HG03571 (cell line): ENCODE results near the gene CCDC87.
"Not testable (repeated sequence)": the region's sequence is repeated elsewhere in the genome, so short reads cannot be mapped to it uniquely, and the experiment has no call there.

Source experiments
- ATAC-seq: cut with Tn5 transposase; IDR thresholded peaks from one replicate; pipeline ENCODE4 v1.9.1; 2021; ENCODE audit not compliant: unreplicated experiment

CCDC87 gene

GRCh38 chr11:66592457-66593302, at the start of gene CCDC87, which contains the start of gene CCS:
Gene CCDC87, minus strand, starts transcription at chr11:66593063. Its CDS starts 48 bp downstream, at chr11:66593015.
Gene CCS, plus strand, starts transcription at chr11:66593185. Its CDS starts 77 bp downstream, at chr11:66593262.
- ATAC-seq: peak; percentile 88

- no peak for ATAC-seq
Measured at GRCh38 chr11:66641834-66642233, 49.0 kb upstream of the CCDC87 start.

GRCh38 chr11:66639814-66640340, 47.0 kb upstream of the CCDC87 start:
- not testable (repeated sequence) for ATAC-seq

DNA sequence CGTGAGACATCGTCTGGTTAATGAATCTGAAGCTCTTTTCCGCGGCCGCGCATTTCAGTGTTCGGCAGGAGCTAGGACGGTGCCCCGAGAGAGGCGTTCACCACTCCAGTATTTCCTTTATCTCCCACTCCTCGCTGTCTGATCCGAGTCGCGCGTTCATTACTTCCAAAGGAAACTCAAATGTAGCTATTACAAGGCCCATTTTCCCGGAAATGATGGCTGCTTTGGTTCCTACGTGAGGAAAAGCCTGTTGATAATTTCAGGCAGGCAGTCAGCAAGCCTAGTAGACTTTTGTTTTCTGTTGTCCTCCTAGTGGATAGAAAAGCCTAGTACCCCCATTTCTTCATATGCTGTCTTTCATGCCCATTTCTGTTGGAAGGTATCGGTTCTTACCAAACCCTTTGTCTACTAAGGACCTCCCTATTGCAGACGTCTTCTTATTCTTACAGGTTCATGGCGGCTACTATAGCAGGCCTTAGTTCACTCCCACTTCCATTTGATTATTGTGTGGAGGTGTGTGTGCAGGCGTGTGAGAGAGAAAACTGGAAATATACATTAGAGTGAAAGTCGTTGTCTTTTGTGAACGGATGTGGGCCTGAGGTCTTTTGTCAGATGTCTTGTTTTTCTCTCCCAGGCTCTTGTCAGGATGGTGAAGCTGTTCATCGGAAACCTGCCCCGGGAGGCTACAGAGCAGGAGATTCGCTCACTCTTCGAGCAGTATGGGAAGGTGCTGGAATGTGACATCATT, 46.4 kb upstream of the CCDC87 start:
- ATAC-seq: no peak

DNA sequence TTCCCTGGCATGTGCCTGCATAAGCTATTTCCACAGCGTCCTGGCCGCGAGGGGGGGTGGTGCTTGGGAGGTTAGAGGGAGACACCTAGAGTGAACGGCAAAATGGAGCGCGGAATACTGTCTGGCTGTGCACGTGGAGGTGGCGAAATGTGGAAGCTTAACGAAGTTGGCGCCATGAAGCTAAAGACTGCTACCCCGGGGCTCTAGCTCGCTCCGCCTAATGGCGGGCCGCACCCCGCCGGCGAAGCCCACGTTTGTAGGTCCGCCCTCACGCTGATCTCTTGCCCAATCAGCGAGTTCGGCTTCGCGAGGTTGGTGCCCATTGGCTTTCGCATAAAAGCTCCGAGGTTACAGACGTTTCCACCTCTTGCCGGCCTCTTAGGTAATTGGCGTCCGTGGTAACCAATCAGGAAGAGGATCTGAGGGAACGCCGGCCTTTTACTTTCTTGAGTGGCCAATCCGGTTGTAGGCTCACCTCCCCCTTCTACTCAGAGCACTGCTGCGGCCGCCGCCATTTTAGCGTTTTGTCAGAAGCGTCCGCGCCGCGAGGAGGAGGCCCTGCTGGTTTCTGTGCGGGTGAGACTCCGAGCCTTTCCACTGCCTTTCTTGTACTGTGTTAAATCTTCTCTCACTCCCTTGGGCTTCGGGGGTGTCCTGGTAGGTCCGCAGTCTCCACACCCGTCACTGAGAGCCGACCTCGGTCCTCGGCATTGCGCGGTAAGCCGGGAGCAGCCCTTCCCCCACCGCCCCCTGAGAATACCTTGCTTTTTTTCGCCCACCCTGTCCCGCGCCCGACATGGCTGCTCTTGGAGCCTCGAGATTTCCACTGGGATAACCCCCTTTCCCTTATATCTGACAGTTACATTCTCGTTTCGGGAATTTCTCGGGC, 45.6 kb upstream of the CCDC87 start, which contains the start of gene RBM4:
Gene RBM4, plus strand, starts transcription at position 527 of the 889 bp plus-strand sequence. CDS start 1,009 bp downstream, outside the sequence.
- peak; percentile 84 for ATAC-seq

DNA sequence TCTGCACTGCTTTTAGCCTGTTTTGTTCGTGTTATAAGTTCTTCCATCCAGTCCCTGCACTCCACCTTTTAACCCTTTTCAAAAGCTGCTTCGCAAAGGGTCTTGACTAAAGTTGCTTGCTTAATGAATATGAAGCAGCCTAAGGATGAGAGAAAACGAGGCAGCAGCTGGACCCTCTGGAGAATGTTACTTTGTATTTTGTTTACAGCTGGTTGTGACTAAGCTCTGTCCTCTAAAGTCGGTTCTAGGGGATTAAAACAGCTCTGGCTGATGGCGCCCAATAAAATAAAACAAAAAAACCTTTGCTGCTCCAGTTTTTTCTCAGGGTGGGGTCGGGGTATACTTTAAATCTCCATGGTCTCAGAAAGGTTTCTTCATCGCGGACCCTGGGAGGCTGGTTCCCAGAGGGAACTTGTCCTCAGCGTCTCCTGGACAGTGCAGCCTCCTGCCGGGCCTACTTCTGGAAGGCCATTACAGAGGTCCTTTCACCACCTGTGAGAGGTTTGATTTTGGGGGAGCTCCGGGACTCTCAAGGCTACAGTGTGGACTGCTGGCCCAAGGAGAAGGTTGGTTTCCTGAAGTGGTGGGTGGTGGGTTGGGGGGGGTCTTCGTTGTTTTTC, 44.8 kb upstream of the CCDC87 start:
- no peak for ATAC-seq

DNA sequence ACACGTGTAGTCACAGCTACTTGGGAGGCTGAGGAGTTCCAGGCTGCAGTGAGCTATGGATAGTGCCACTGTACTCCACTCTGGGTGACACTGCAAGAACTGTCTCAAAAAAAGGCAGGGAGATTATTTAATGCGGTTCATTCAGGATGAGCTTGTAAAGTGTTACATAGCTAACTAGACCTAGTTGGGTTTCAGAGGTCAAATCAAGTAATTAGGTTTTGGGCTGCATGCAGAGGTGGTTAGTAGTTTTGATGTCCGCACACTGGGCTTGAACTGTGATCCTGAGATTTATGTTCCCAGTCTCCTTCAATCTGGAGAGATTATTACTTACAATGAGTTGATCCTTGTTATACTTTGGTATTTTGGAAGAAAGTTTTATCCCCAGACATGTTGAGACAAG, 43.5 kb upstream of the CCDC87 start:
- ATAC-seq: no peak

- no peak for ATAC-seq
Measured at GRCh38 chr11:66632952-66633351, 40.1 kb upstream of the CCDC87 start.

- no peak for ATAC-seq
Measured at GRCh38 chr11:66631883-66632282, 39.0 kb upstream of the CCDC87 start.

DNA sequence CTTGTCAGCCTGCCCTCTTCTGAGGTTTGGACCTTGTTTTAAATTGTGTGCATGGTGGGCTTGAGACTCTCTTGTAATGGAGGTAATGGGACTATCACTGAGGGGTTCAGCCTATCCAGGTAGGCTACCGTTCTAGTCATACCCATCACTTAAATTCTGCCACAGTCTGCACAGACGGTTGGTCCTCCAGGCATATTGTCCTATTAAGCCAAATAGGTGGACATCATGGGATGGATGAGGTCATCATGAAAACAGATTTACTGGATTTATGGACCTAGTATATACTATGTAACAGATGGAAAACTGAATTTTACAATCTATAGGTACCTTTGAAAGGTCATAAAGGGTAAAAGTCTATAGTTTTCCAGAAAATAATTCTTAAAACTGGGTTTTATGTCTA, 36.5 kb upstream of the CCDC87 start:
- no peak for ATAC-seq

- ATAC-seq: no peak
Measured at GRCh38 chr11:66628061-66628603, 35.3 kb upstream of the CCDC87 start.

DNA sequence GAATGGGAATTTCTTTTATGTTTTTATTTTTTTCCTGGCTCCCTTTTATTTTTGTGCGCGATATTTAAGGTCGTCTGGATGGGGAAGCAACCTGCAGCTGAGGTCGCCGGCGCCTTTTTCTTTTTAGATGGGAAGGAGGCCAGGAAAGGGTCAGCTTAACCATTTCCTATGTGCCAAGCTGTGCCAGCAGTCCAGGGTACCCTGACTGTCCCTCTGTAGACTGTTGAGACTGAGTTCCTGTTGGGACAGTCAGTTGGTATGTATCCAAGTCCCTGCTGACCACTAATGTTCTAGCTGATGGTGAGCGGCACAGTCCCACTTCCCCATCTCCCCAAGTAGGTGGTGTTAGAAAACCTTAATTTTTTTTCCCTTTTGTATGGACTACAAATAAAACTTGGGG, 34.1 kb upstream of the CCDC87 start:
- no peak for ATAC-seq

GRCh38 chr11:66626382-66626781, 33.5 kb upstream of the CCDC87 start:
- no peak for ATAC-seq

DNA sequence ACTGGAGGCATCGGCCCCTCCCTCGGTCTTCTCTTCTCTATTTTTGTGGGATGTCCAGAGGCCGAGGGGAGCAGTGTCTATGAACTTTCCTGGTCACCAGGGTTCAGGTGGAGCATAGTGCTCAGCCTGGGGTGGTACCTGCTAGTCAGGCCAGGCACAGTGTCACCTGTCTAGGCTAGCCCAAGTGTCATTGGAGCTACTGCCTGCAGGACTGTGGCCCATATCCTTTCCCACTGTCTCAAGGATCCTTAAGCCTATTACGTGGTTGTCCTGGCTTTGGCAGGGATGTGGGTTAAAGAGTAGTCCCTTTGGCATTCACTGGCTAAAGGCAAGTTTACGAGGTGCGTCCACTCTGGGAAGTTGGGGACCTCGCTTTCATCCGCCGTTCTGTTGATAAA, 32.9 kb upstream of the CCDC87 start:
- no peak for ATAC-seq

GRCh38 chr11:66625041-66625751, 32.3 kb upstream of the CCDC87 start:
- ATAC-seq: no peak

GRCh38 chr11:66624450-66624849, 31.6 kb upstream of the CCDC87 start:
- ATAC-seq: no peak

- ATAC-seq: no peak
Measured at GRCh38 chr11:66619080-66619554, 26.3 kb upstream of the CCDC87 start.

DNA sequence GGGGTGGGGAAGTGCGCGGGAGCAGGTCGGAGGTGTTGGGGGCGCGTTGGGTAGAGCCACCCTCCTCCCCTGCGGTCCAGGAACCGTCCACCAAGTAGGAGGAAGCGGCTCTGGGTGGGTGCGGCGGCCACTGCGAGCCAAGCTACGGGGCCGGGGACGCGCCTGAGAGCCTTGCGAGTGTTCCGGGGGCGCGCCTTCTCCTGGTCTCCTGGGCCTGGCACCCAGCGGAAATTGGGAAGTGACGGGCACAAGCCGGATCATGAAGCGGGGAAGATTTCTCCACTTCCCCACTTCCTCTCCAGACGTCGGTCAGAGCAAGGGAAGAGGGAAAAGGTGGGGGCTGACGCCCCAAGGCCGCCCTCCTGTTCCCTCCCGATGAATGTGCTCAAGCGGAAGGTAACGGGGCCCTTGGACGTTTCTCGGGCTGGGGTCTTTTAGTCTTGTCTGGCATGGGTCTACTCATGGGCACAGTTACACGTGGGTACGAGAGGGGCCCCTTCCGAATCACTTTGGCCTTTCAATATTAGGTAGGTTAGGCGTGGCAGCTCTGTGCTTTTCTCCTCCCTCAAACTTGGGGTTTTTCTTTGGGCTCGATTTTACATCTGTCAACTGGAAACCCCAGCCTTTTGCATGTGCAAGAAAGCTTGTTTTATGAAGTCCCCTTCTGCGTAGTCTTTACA, 24.4 kb upstream of the CCDC87 start:
- ATAC-seq: peak; percentile 15
